T-cell (primary cell): ENCODE data around the gene CELF2. TPM values are rescaled to one million over a fixed set of nuclear protein-coding genes. Genes with fewer than 3 reads are reported as not detected.

Source experiments
- ATAC-seq, 4 experiments: fragments of 200-7000 bp in 3 of 4; fragments of 150-1000 bp in 1 of 4; cut with Tn5 transposase; replicated peaks in 1 of 4; 1 replicate in 3 of 4; 2 replicates in 1 of 4; pipeline ENCODE4 v1.10.0; 2021; ENCODE audit warnings: moderate library complexity in 3 of 4, mild to moderate bottlenecking in 2 of 4, moderate number of reproducible peaks in 1 of 4
- CTCF ChIA-PET, 2 donors: fragments of 300-600 bp; sonication (Branson Sonifier 250); formaldehyde crosslinking; loops; one replicate each; lab custom pipeline; 2022; ENCODE audit warnings: antibody characterized with exemption in 2 of 2; lab: Charles Lee
- POLR2A ChIA-PET, 2 donors: fragments of 300-600 bp; sonication (Branson Sonifier 250); formaldehyde crosslinking; loops; one replicate each; lab custom pipeline; 2022; ENCODE audit warnings: antibody characterized with exemption in 2 of 2; lab: Charles Lee
- DNase-seq, 35 experiments: peaks; one replicate each; pipeline versions ENCODE4 v3.0.0 to v3.0.0-alpha.2; 2013 to 2023
- H3K27ac ChIP-seq: one replicate; pipeline ENCODE4 v1.5.1; 2013; ENCODE audit warnings: low read length
- H3K27me3 ChIP-seq, 2 experiments: replicated peaks in 1 of 2; 1 replicate in 1 of 2; 2 replicates in 1 of 2; pipeline versions ENCODE4 v1.6.1 to v1.7.0; 2013; ENCODE audit warnings: low read length in 1 of 2, mixed read lengths in 1 of 2; ENCODE audit not compliant: control insufficient read depth in 2 of 2, insufficient read depth in 2 of 2; ENCODE audit errors: extremely low read depth in 1 of 2
- H3K36me3 ChIP-seq, 2 donors: 1 replicate in 1 of 2; 2 replicates in 1 of 2; pipeline versions ENCODE4 v1.6.1 to v1.7.0; 2013; ENCODE audit warnings: low read length in 1 of 2; ENCODE audit not compliant: control insufficient read depth in 2 of 2, insufficient read depth in 1 of 2; ENCODE audit errors: extremely low read depth in 1 of 2
- H3K4me1 ChIP-seq, 2 experiments: 1 replicate in 1 of 2; 2 replicates in 1 of 2; pipeline versions ENCODE4 v1.6.1 to v1.7.0; 2013; ENCODE audit warnings: low read length in 2 of 2, mixed read lengths in 1 of 2; ENCODE audit not compliant: insufficient read depth in 2 of 2, control insufficient read depth in 1 of 2; ENCODE audit errors: extremely low read depth in 1 of 2
- H3K4me3 ChIP-seq, 2 donors: 1 replicate in 1 of 2; 2 replicates in 1 of 2; pipeline versions ENCODE4 v1.5.1 to v1.7.0; 2013; ENCODE audit warnings: mild to moderate bottlenecking in 2 of 2, low read length in 1 of 2, moderate library complexity in 1 of 2; ENCODE audit not compliant: control insufficient read depth in 1 of 2; ENCODE audit errors: extremely low read depth in 1 of 2
- H3K9me3 ChIP-seq: 2 replicates; pipeline ENCODE4 v1.7.0; 2013
- H3K27ac Mint-ChIP-seq, 2 donors: one replicate each; pipeline ENCODE4 v1.8.0; 2020 to 2021; ENCODE audit warnings: mild to moderate bottlenecking in 2 of 2, mixed read lengths in 2 of 2
- H3K27me3 Mint-ChIP-seq, 2 donors: one replicate each; pipeline ENCODE4 v1.8.0; 2021 to 2022; ENCODE audit warnings: mixed read lengths in 2 of 2
- H3K36me3 Mint-ChIP-seq: one replicate; pipeline ENCODE4 v1.8.0; 2021; ENCODE audit warnings: mixed read lengths
- H3K4me1 Mint-ChIP-seq, 3 donors: one replicate each; pipeline ENCODE4 v1.8.0; 2020 to 2022; ENCODE audit warnings: mixed read lengths in 3 of 3, mild to moderate bottlenecking in 1 of 3
- H3K4me3 Mint-ChIP-seq, 3 donors: one replicate each; pipeline ENCODE4 v1.8.0; 2020 to 2022; ENCODE audit warnings: mild to moderate bottlenecking in 3 of 3, mixed read lengths in 3 of 3, moderate library complexity in 3 of 3
- H3K9me3 Mint-ChIP-seq, 3 donors: one replicate each; pipeline ENCODE4 v1.8.0; 2020 to 2022; ENCODE audit warnings: mixed read lengths in 3 of 3
- WGBS: methylation state at CpG from one replicate; pipeline ENCODE4 v1.1.5; 2013; ENCODE audit warnings: missing lambda C conversion rate; ENCODE audit not compliant: insufficient coverage; 5-methylcytosine and 5-hydroxymethylcytosine counted together
- total RNA-seq, 35 experiments: library from RNA in 6 of 35; stranded (reverse) in 6 of 35; fragments of 120-200 nt in 1 of 35; gene quantifications; one replicate each; pipeline versions ENCODE4 v1.2.1 to v1.2.4 and lab custom pipeline; 2013 to 2026

The CELF2 gene
- total RNA-seq, 5 donors from 2014 or later (not counting 1 experiment from before 2014, with no cell fraction given), result 149 to 225 (median 166) TPM

DNA sequence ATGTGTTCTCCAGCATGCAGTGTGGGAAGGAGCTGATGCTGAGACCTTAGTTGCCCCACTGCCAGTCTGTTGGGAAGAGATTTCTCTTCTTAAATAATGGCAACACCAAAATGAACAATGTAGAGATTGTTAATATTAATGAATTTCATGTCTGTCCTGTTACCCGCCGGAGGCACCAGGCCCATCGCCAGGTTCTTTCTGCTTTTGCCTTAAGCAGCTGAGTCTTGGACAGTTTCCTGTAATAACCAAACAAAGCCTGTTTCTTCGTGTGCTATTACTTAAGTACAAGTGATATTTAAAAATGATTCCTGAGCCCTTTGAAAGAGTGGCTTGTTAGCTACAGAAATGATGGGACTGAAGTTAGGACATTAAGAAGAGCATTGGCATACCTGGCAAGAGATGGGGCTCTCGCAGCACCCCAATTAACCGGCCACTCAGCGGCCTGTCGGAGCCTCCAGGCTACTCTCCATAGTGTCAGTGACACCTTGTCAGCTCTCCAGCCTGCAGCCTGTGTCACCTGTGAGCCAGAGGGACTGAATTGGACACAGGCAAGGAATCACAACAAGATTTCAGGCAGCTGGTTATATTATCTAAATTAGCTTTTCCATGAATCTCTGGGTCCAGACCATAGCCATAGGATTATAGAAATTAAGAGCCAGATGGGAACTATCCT, 142.0 kb downstream of the CELF2 start:
- 73% methylated on average over 5 of the region's 8 CpGs for WGBS
- no peak overlapping the region for H3K4me3 ChIP-seq
- H3K9me3 Mint-ChIP-seq, result peaks cover 0 to 3% (median 0%) of the 10 kb centered on the region in 3 donors
- H3K4me1 ChIP-seq, result peaks cover 55 to 81% of the 10 kb centered on the region in 2 experiments
- ChIA-PET POLR2A (interaction anchor here (0.6 to 2.2 kb wide), 4 partner anchors 9 to 31 kb away, joined by 3 to 16 read pairs (median 6); no protein-coding TSS in a partner anchor), CTCF (interaction anchor here (0.6 to 1.3 kb wide), 4 partner anchors 10 to 28 kb away, joined by 3 to 5 read pairs (median 3); no protein-coding TSS in a partner anchor)
- no peaks in the 10 kb centered on the region for H3K36me3 Mint-ChIP-seq
- no peaks in the 10 kb centered on the region for H3K27me3 Mint-ChIP-seq
- peaks cover 86 to 93% (median 93%) of the 10 kb centered on the region in 3 donors for H3K4me1 Mint-ChIP-seq
- no peak overlapping the region for H3K27ac ChIP-seq
- H3K27me3 ChIP-seq, result no peaks in the 10 kb centered on the region
- peak overlapping the region; percentile 79 to 80 for H3K27ac Mint-ChIP-seq
- H3K9me3 ChIP-seq, result no peaks in the 10 kb centered on the region
- DNase-seq (no peak), ATAC-seq (no peak)
- H3K4me3 Mint-ChIP-seq, result peak overlapping the region in 1 of 3 donors; percentile 59
- no peaks in the 10 kb centered on the region for H3K36me3 ChIP-seq

GRCh38 chr10:11161096-11161495, 143.4 kb downstream of the CELF2 start:
- peak in 1 of 35 experiments; percentile 5 for DNase-seq
- ChIA-PET CTCF (interaction anchor here in 1 of 2 donors (0.7 kb wide), 1 partner anchor 178 kb away, joined by 4 read pairs; no protein-coding TSS in a partner anchor), POLR2A (interaction anchor here in 1 of 2 donors (2.2 kb wide), 1 partner anchor 11 kb away, joined by 16 read pairs; no protein-coding TSS in a partner anchor)
- no peak overlapping the region for H3K4me3 Mint-ChIP-seq
- H3K4me1 Mint-ChIP-seq, result peaks cover 78 to 81% (median 79%) of the 10 kb centered on the region in 3 donors
- Histone ChIP-seq H3K27me3 (no peaks in the 10 kb centered on the region), H3K27ac (peak overlapping the region; percentile 94), H3K9me3 (no peaks in the 10 kb centered on the region), H3K4me1 (peaks cover 48 to 69% of the 10 kb centered on the region in 2 experiments), H3K36me3 (no peaks in the 10 kb centered on the region), H3K4me3 (no peak overlapping the region)
- H3K27ac Mint-ChIP-seq, result peak overlapping the region; percentile 97 to 98
- H3K36me3 Mint-ChIP-seq, result no peaks in the 10 kb centered on the region
- WGBS, result 94% methylated on average over 3 of the region's 8 CpGs
- no peak for ATAC-seq
- H3K9me3 Mint-ChIP-seq, result peaks cover 0 to 3% (median 0%) of the 10 kb centered on the region in 3 donors
- H3K27me3 Mint-ChIP-seq, result no peaks in the 10 kb centered on the region

DNA sequence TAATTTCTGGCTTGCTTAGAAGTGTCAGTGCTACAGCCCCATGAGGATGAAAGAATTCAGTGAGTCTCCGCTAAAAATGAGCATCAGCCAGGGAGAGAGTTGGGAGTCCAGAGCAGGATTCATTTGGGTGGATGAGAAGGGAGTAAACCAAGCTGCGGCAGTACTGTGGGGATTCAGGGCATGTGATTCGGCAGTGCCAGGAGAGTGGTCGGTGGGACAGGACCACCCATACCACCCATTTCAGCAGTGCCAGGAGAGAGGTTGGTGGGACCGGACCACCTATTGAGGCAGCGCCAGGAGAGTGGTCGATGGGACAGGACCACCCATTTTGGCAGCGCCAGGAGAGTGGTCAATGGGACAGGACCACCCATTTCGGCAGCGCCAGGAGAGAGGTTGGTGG, 144.2 kb downstream of the CELF2 start:
- Histone ChIP-seq H3K9me3 (no peaks in the 10 kb centered on the region), H3K27me3 (no peaks in the 10 kb centered on the region), H3K4me3 (no peak overlapping the region), H3K36me3 (no peaks in the 10 kb centered on the region), H3K27ac (peak overlapping the region; percentile 94), H3K4me1 (peaks cover 48 to 62% of the 10 kb centered on the region in 2 experiments)
- peak overlapping the region; percentile 97 to 98 for H3K27ac Mint-ChIP-seq
- ChIA-PET POLR2A (interaction anchor here in 1 of 2 donors (0.6 to 2.2 kb wide), 2 partner anchors 12 to 17 kb away, joined by 3 to 16 read pairs; no protein-coding TSS in a partner anchor), CTCF (interaction anchor here in 1 of 2 donors (0.7 kb wide), 1 partner anchor 16 kb away, joined by 3 read pairs; no protein-coding TSS in a partner anchor)
- H3K4me1 Mint-ChIP-seq, result peaks cover 70 to 73% (median 71%) of the 10 kb centered on the region in 3 donors
- ATAC-seq, result no peak
- no peaks in the 10 kb centered on the region for H3K27me3 Mint-ChIP-seq
- H3K36me3 Mint-ChIP-seq, result peaks cover 5% of the 10 kb centered on the region
- H3K4me3 Mint-ChIP-seq, result peak overlapping the region in 2 of 3 donors; percentile 29 to 44
- WGBS, result 93% methylated on average over 6 of the region's 10 CpGs
- H3K9me3 Mint-ChIP-seq, result peaks cover 0 to 3% (median 0%) of the 10 kb centered on the region in 3 donors
- DNase-seq, result peak in 1 of 35 experiments; percentile 5

- H3K36me3 ChIP-seq, result peaks cover 0 to 5% of the 10 kb centered on the region in 2 donors
- Mint-ChIP-seq H3K4me3 (no peak overlapping the region), H3K27ac (peak overlapping the region; percentile 97 to 98), H3K27me3 (no peaks in the 10 kb centered on the region), H3K4me1 (peaks cover 65 to 69% (median 65%) of the 10 kb centered on the region in 3 donors), H3K36me3 (peaks cover 5% of the 10 kb centered on the region), H3K9me3 (peaks cover 0 to 3% (median 0%) of the 10 kb centered on the region in 3 donors)
- ATAC-seq, result peak; percentile 63 to 79 (median 78)
- DNase-seq, result peak; percentile 58 to 96 (median 84)
- H3K4me3 ChIP-seq, result peak overlapping the region; percentile 35 to 86
- H3K9me3 ChIP-seq, result no peaks in the 10 kb centered on the region
- CTCF ChIA-PET, result interaction anchor here (0.9 to 6.1 kb wide), 12 partner anchors 10 to 63 kb away, joined by 3 to 95 read pairs (median 5); no protein-coding TSS in a partner anchor
- peaks cover 43 to 51% of the 10 kb centered on the region in 2 experiments for H3K4me1 ChIP-seq
- H3K27ac ChIP-seq, result peak overlapping the region; percentile 94
- WGBS, result 20% methylated on average over 4 of the region's 10 CpGs
- POLR2A ChIA-PET, result interaction anchor here (0.6 to 12.1 kb wide), 11 partner anchors 10 to 63 kb away, joined by 3 to 417 read pairs (median 11); no protein-coding TSS in a partner anchor
- no peaks in the 10 kb centered on the region for H3K27me3 ChIP-seq
Observed at GRCh38 chr10:11162828-11163599, 145.3 kb downstream of the CELF2 start.

GRCh38 chr10:11163780-11164550, 146.3 kb downstream of the CELF2 start:
- H3K4me3 ChIP-seq, result peak overlapping the region; percentile 86 to 96
- H3K27ac Mint-ChIP-seq, result peak overlapping the region; percentile 97 to 98
- ChIA-PET CTCF (interaction anchor here (0.5 to 6.1 kb wide), 17 partner anchors 9 to 75 kb away, joined by 3 to 95 read pairs (median 5); no protein-coding TSS in a partner anchor), POLR2A (interaction anchor here (0.6 to 12.1 kb wide), 13 partner anchors 10 to 1018 kb away, joined by 3 to 417 read pairs (median 10); no protein-coding TSS in a partner anchor)
- DNase-seq, result peak in 7 of 35 experiments; percentile 33 to 54 (median 46)
- H3K27me3 Mint-ChIP-seq, result no peaks in the 10 kb centered on the region
- H3K4me1 ChIP-seq, result peaks cover 45 to 46% of the 10 kb centered on the region in 2 experiments
- no peaks in the 10 kb centered on the region for H3K9me3 ChIP-seq
- H3K27me3 ChIP-seq, result no peaks in the 10 kb centered on the region
- peaks cover 0 to 11% of the 10 kb centered on the region in 2 donors for H3K36me3 ChIP-seq
- peaks cover 5% of the 10 kb centered on the region for H3K36me3 Mint-ChIP-seq
- ATAC-seq, result no peak
- H3K4me3 Mint-ChIP-seq, result no peak overlapping the region
- peaks cover 0 to 3% (median 0%) of the 10 kb centered on the region in 3 donors for H3K9me3 Mint-ChIP-seq
- peaks cover 55 to 60% (median 58%) of the 10 kb centered on the region in 3 donors for H3K4me1 Mint-ChIP-seq
- peak overlapping the region; percentile 94 for H3K27ac ChIP-seq
- WGBS, result 0% methylated on average over 7 of the region's 11 CpGs
